EH (cell line): ENCODE measurements around the gene LDHD.
A peak's percentile ranks its signal among the peaks of the same experiment; 100 is the strongest.

Experiments used
- DNase-seq: peaks from one replicate; pipeline ENCODE4 v3.0.0-alpha.2; 2015; ENCODE audit warnings: low read depth

LDHD gene

GRCh38 chr16:75079346-75079926 is 37.1 kb downstream of the LDHD start:
- no peak for DNase-seq

- peak; percentile 26 for DNase-seq
These were observed 37.7 kb downstream of the LDHD start for GRCh38 chr16:75078886-75079285.

GRCh38 chr16:75075688-75076268 is 40.8 kb downstream of the LDHD start:
- DNase-seq, result no peak

- DNase-seq, result no peak
These were observed 41.5 kb downstream of the LDHD start for GRCh38 chr16:75074920-75075687.

- DNase-seq, result no peak
These were observed 42.2 kb downstream of the LDHD start for GRCh38 chr16:75074304-75074793.

GRCh38 chr16:75073545-75074303 is 42.9 kb downstream of the LDHD start:
- peak; percentile 19 for DNase-seq

- no peak for DNase-seq
These were observed 44.2 kb downstream of the LDHD start for GRCh38 chr16:75072239-75072947.

- no peak for DNase-seq
These were observed 45.0 kb downstream of the LDHD start for GRCh38 chr16:75071621-75072020.

- peak; percentile 17 for DNase-seq
These were observed 46.4 kb downstream of the LDHD start for GRCh38 chr16:75070012-75070841.

GRCh38 chr16:75068085-75069031 is 48.2 kb downstream of the LDHD start:
- no peak for DNase-seq

GRCh38 chr16:75066861-75067447 is 49.6 kb downstream of the LDHD start:
- no peak for DNase-seq

- DNase-seq, result no peak
These were observed 50.9 kb downstream of the LDHD start for GRCh38 chr16:75065521-75066149.

GRCh38 chr16:75065149-75065505 is 51.5 kb downstream of the LDHD start:
- no peak for DNase-seq

- DNase-seq, result no peak
These were observed 52.0 kb downstream of the LDHD start for GRCh38 chr16:75064403-75065148.

GRCh38 chr16:75063549-75064088 is 53.0 kb downstream of the LDHD start:
- no peak for DNase-seq

GRCh38 chr16:75062976-75063346 is 53.6 kb downstream of the LDHD start:
- no peak for DNase-seq

- no peak for DNase-seq
These were observed 54.2 kb downstream of the LDHD start for GRCh38 chr16:75062135-75062975.
